MG63 (cell line): ENCODE results near the gene AXDND1. TPM values are rescaled to one million over a fixed set of nuclear protein-coding genes. Genes with fewer than 3 reads are reported as not detected.
"Not testable (repeated sequence)": the region's sequence is repeated elsewhere in the genome, so short reads cannot be mapped to it uniquely, and the experiment has no call there.

Experiments
- DNase-seq: peaks from one replicate; pipeline ENCODE4 v3.0.0-alpha.2; 2020
- H3K27me3 ChIP-seq: fragments of 250-450 bp; sonication (Bioruptor Pico); 2 replicates; pipeline ENCODE4 v1.5.1; 2020; ENCODE audit warnings: mild to moderate bottlenecking, moderate library complexity
- H3K36me3 ChIP-seq: fragments of 250-450 bp; sonication (Bioruptor Pico); 2 replicates; pipeline ENCODE4 v1.5.1; 2020; ENCODE audit warnings: mild to moderate bottlenecking, moderate library complexity
- H3K4me3 ChIP-seq: fragments of 250-450 bp; sonication (Bioruptor Pico); 2 replicates; pipeline ENCODE4 v1.5.1; 2020; ENCODE audit warnings: mild to moderate bottlenecking, moderate library complexity
- H3K9me3 ChIP-seq: fragments of 250-450 bp; sonication (Bioruptor Pico); 2 replicates; pipeline ENCODE4 v1.5.1; 2020; ENCODE audit warnings: mild to moderate bottlenecking, moderate library complexity
- total RNA-seq: library from RNA; depleted of rRNA; stranded (reverse); fragments of >200 nt; shearing (Covaris generic); gene quantifications from 2 replicates; pipeline ENCODE4 v1.2.3, GENCODE V29; 2014; ENCODE audit warnings: low replicate concordance

AXDND1 gene
- total RNA-seq, 1 experiment from 2014 or later = 0.82 TPM

- Histone ChIP-seq H3K27me3 (peaks cover 13% of the 10 kb centered on the region), H3K4me3 (no peak overlapping the region), H3K36me3 (no peaks in the 10 kb centered on the region), H3K9me3 (no peaks in the 10 kb centered on the region)
- no peak for DNase-seq
Observed at GRCh38 chr1:179510038-179510437, 144.3 kb downstream of the AXDND1 start.

- peaks cover 37% of the 10 kb centered on the region for H3K27me3 ChIP-seq
- no peak for DNase-seq
- no peak overlapping the region for H3K4me3 ChIP-seq
- H3K36me3 ChIP-seq = no peaks in the 10 kb centered on the region
- H3K9me3 ChIP-seq = peaks cover 8% of the 10 kb centered on the region; the same call in 1 of the 2 replicates
Observed at GRCh38 chr1:179516976-179517705, 151.4 kb downstream of the AXDND1 start.

GRCh38 chr1:179518544-179518943 is 152.8 kb downstream of the AXDND1 start:
- not testable (repeated sequence) for H3K4me3 ChIP-seq, H3K36me3 ChIP-seq, DNase-seq, H3K9me3 ChIP-seq
- H3K27me3 ChIP-seq = peaks cover 35% of the 10 kb centered on the region

- Histone ChIP-seq H3K9me3 (no peaks in the 10 kb centered on the region), H3K36me3 (no peaks in the 10 kb centered on the region), H3K27me3 (peaks cover 2% of the 10 kb centered on the region; the same call in 1 of the 2 replicates), H3K4me3 (no peak overlapping the region)
- no peak for DNase-seq
Observed at GRCh38 chr1:179529482-179530195, 163.9 kb downstream of the AXDND1 start.

- Histone ChIP-seq H3K36me3 (no peaks in the 10 kb centered on the region), H3K27me3 (peaks cover 4% of the 10 kb centered on the region; the same call in 1 of the 2 replicates), H3K4me3 (no peak overlapping the region), H3K9me3 (no peaks in the 10 kb centered on the region)
- DNase-seq = no peak
Observed at GRCh38 chr1:179530352-179530751, 164.6 kb downstream of the AXDND1 start.

- H3K4me3 ChIP-seq = no peak overlapping the region
- no peaks in the 10 kb centered on the region for H3K9me3 ChIP-seq
- H3K27me3 ChIP-seq = peaks cover 5% of the 10 kb centered on the region; the same call in 1 of the 2 replicates
- H3K36me3 ChIP-seq = no peaks in the 10 kb centered on the region
- DNase-seq = no peak
Observed at GRCh38 chr1:179541774-179542173, 176.0 kb downstream of the AXDND1 start.

GRCh38 chr1:179545321-179545720 is 179.6 kb downstream of the AXDND1 start:
- Histone ChIP-seq H3K27me3 (peaks cover 5% of the 10 kb centered on the region; the same call in 1 of the 2 replicates), H3K4me3 (no peak overlapping the region), H3K36me3 (no peaks in the 10 kb centered on the region), H3K9me3 (no peaks in the 10 kb centered on the region)
- no peak for DNase-seq

GRCh38 chr1:179547021-179547535 is 181.3 kb downstream of the AXDND1 start:
- Histone ChIP-seq H3K9me3 (no peaks in the 10 kb centered on the region), H3K27me3 (no peaks in the 10 kb centered on the region), H3K4me3 (no peak overlapping the region), H3K36me3 (no peaks in the 10 kb centered on the region)
- no peak for DNase-seq

GRCh38 chr1:179548666-179549367 is 183.0 kb downstream of the AXDND1 start:
- no peak for DNase-seq
- Histone ChIP-seq H3K36me3 (no peaks in the 10 kb centered on the region), H3K9me3 (no peaks in the 10 kb centered on the region), H3K27me3 (peaks cover 3% of the 10 kb centered on the region; the same call in 1 of the 2 replicates), H3K4me3 (no peak overlapping the region)

GRCh38 chr1:179549368-179549700 is 183.6 kb downstream of the AXDND1 start:
- Histone ChIP-seq H3K36me3 (no peaks in the 10 kb centered on the region), H3K4me3 (no peak overlapping the region), H3K9me3 (no peaks in the 10 kb centered on the region), H3K27me3 (peaks cover 3% of the 10 kb centered on the region; the same call in 1 of the 2 replicates)
- DNase-seq = no peak

GRCh38 chr1:179550746-179551682 is 185.2 kb downstream of the AXDND1 start:
- H3K27me3 ChIP-seq = peaks cover 3% of the 10 kb centered on the region; the same call in 1 of the 2 replicates
- no peak overlapping the region for H3K4me3 ChIP-seq
- H3K36me3 ChIP-seq = no peaks in the 10 kb centered on the region
- DNase-seq = no peak
- H3K9me3 ChIP-seq = no peaks in the 10 kb centered on the region

- no peaks in the 10 kb centered on the region for H3K9me3 ChIP-seq
- peaks cover 5% of the 10 kb centered on the region; the same call in 1 of the 2 replicates for H3K27me3 ChIP-seq
- no peaks in the 10 kb centered on the region for H3K36me3 ChIP-seq
- DNase-seq = no peak
- no peak overlapping the region for H3K4me3 ChIP-seq
Observed at GRCh38 chr1:179554427-179554826, 188.7 kb downstream of the AXDND1 start.

- H3K27me3 ChIP-seq = 0 out of 2 replicates have a peak, but pooled peaks cover 3% of the 10 kb centered on the region
- H3K4me3 ChIP-seq = no peak overlapping the region
- no peaks in the 10 kb centered on the region for H3K36me3 ChIP-seq
- H3K9me3 ChIP-seq = no peaks in the 10 kb centered on the region
- no peak for DNase-seq
Observed at GRCh38 chr1:179558078-179558477, 192.3 kb downstream of the AXDND1 start.

GRCh38 chr1:179575497-179576314 is 209.9 kb downstream of the AXDND1 start, which contains the start of gene NPHS2:
Gene NPHS2 (minus strand): TSS chr1:179575948. CDS start chr1:179575864, 84 bp downstream.
- H3K4me3 ChIP-seq = no peak within 1 kb of the TSS
- H3K9me3 ChIP-seq = no peaks in the 10 kb centered on the region
- DNase-seq = no peak
- H3K36me3 ChIP-seq = no peaks in the 10 kb centered on the region
- H3K27me3 ChIP-seq = peaks cover 32% of the 10 kb centered on the region

GRCh38 chr1:179576509-179576908 is 210.7 kb downstream of the AXDND1 start:
- Histone ChIP-seq H3K9me3 (no peaks in the 10 kb centered on the region), H3K36me3 (no peaks in the 10 kb centered on the region), H3K27me3 (peaks cover 32% of the 10 kb centered on the region), H3K4me3 (no peak overlapping the region)
- DNase-seq = no peak
